ENCODE measurements around the gene ATG13.
"Not testable (repeated sequence)": the region's sequence is repeated elsewhere in the genome, so short reads cannot be mapped to it uniquely, and the experiment has no call there.

Gene ATG13

GRCh38 chr11:46617134-46617971 is at the start of gene ATG13, which contains the start of gene HARBI1:
ATG13 (plus strand) TSS chr11:46617553; CDS start chr11:46644292, 26,739 bp downstream.
HARBI1 (minus strand) TSS chr11:46617227; CDS start chr11:46616237, 990 bp downstream.
- peak; percentile 92 to 93 for DNase-seq

GRCh38 chr11:46570790-46571398 is 46.5 kb upstream of the ATG13 start:
- no peak for DNase-seq

GRCh38 chr11:46574656-46575055 is 42.7 kb upstream of the ATG13 start:
- no peak for DNase-seq

GRCh38 chr11:46577058-46577457 is 40.3 kb upstream of the ATG13 start:
- DNase-seq, result no peak

GRCh38 chr11:46582588-46582987 is 34.8 kb upstream of the ATG13 start:
- DNase-seq, result no peak

GRCh38 chr11:46583513-46583912 is 33.8 kb upstream of the ATG13 start:
- DNase-seq, result not testable (repeated sequence)

GRCh38 chr11:46588131-46588530 is 29.2 kb upstream of the ATG13 start:
- DNase-seq, result no peak

GRCh38 chr11:46588915-46589314 is 28.4 kb upstream of the ATG13 start:
- DNase-seq, result no peak

GRCh38 chr11:46590740-46591605 is 26.4 kb upstream of the ATG13 start:
- no peak for DNase-seq

GRCh38 chr11:46593550-46594373 is 23.6 kb upstream of the ATG13 start, which contains the start of gene AMBRA1:
AMBRA1 (minus strand) TSS chr11:46594023; CDS start chr11:46548380, 45,643 bp downstream.
- DNase-seq, result peak; percentile 82 to 88

- no peak for DNase-seq
Measured at GRCh38 chr11:46594374-46594700, 23.0 kb upstream of the ATG13 start.

- DNase-seq, result no peak
Measured at GRCh38 chr11:46594785-46595184, 22.6 kb upstream of the ATG13 start.

GRCh38 chr11:46597155-46597554 is 20.2 kb upstream of the ATG13 start:
- no peak for DNase-seq

- no peak for DNase-seq
Measured at GRCh38 chr11:46597609-46598219, 19.6 kb upstream of the ATG13 start.

- no peak for DNase-seq
Measured at GRCh38 chr11:46599340-46600193, 17.8 kb upstream of the ATG13 start.

- DNase-seq, result no peak
Measured at GRCh38 chr11:46600194-46600960, 17.0 kb upstream of the ATG13 start.

- DNase-seq, result no peak
Measured at GRCh38 chr11:46601129-46601528, 16.2 kb upstream of the ATG13 start.

- no peak for DNase-seq
Measured at GRCh38 chr11:46603704-46604308, 13.5 kb upstream of the ATG13 start.

- DNase-seq, result no peak
Measured at GRCh38 chr11:46604796-46605195, 12.6 kb upstream of the ATG13 start.

- DNase-seq, result no peak
Measured at GRCh38 chr11:46607516-46607915, 9.8 kb upstream of the ATG13 start.
